Parathyroid adenoma (tissue), 2 donors: ENCODE data around the gene AP4M1.

Experiments used
- H2AFZ ChIP-seq: fragments of 300-600 bp; sonication (generic); one replicate; pipeline ENCODE4 v1.7.0; 2017; ENCODE audit warnings: antibody characterized with exemption, mild to moderate bottlenecking
- H3K27ac ChIP-seq: fragments of 300-600 bp; sonication (generic); one replicate; pipeline ENCODE4 v1.7.0; 2017
- H3K27me3 ChIP-seq: fragments of 300-600 bp; sonication (generic); one replicate; pipeline ENCODE4 v1.7.0; 2017; ENCODE audit warnings: low read length; ENCODE audit not compliant: control insufficient read depth, insufficient read depth
- H3K36me3 ChIP-seq: fragments of 300-600 bp; sonication (generic); one replicate; pipeline ENCODE4 v1.7.0; 2017; ENCODE audit warnings: low read length; ENCODE audit not compliant: control insufficient read depth, insufficient read depth
- H3K4me1 ChIP-seq: fragments of 300-600 bp; sonication (generic); one replicate; pipeline ENCODE4 v1.7.0; 2017; ENCODE audit warnings: control low read depth
- H3K4me2 ChIP-seq: fragments of 300-600 bp; sonication (generic); one replicate; pipeline ENCODE4 v1.7.0; 2017; ENCODE audit warnings: low read length
- H3K4me3 ChIP-seq: fragments of 300-600 bp; sonication (generic); one replicate; pipeline ENCODE4 v1.7.0; 2017; ENCODE audit warnings: low read depth, low read length
- H3K79me2 ChIP-seq: fragments of 300-600 bp; sonication (generic); one replicate; pipeline ENCODE4 v1.7.0; 2017; ENCODE audit warnings: control low read depth
- H3K9ac ChIP-seq: fragments of 300-600 bp; sonication (generic); one replicate; pipeline ENCODE4 v1.7.0; 2017; ENCODE audit warnings: mild to moderate bottlenecking
- H3K9me3 ChIP-seq: fragments of 300-600 bp; sonication (generic); one replicate; pipeline ENCODE4 v1.7.0; 2017; ENCODE audit warnings: low read length; ENCODE audit not compliant: control insufficient read depth
- TF ChIP-seq, protein P1 (sequence below): fragments of 300-600 bp; sonication (generic); IDR thresholded peaks from one replicate; pipeline ENCODE4 v1.7.0; 2017; ENCODE audit warnings: antibody characterized with exemption, mild to moderate bottlenecking
- donor health status: primary hyperparathyroidism.

The AP4M1 gene

DNA sequence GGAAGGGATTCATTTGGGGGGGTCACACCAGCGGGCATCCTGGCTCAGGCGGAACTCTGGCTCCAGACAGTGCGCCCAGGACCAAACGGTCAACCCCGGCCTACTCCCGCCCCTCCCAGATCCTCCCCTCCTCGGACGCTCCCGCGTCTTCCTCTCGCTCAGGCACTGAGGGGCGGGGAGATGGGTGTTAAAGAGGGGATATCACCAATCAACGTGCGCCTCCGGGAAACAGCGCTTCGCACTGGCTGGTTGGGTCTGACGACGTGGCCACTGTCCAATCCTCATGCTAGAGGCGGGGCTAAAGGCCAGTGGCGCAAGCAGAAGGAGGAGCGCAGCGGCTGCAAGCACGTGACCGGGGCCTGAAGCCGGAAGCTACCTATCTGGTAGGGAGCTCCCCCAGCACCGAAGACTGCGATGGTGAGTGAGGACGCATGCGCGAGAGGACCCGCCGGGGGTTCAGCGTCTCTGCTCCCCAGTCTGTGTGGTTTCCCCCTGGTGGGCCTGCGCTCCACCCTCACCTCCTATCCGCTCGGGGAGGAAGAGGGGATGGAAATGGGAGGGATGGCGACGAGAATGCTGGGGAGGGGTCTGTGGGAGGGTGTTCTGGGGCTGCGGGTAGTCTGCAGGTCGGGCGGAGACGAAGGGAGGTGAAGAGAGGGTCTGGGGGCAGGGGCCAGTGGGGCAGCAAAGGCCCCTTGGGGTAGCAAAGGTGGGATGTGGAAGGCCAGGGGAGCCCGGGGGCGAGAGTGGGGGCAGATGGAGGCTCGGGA lies 47.3 kb downstream of the AP4M1 start, which contains the start of gene LAMTOR4:
Gene LAMTOR4 (plus strand): TSS at position 360 of the 770 bp plus-strand sequence. CDS start 55 bp downstream, at position 415.
- H3K4me1 ChIP-seq, result peaks cover 2% of the 10 kb centered on the region
- H3K36me3 ChIP-seq, result no peaks in the 10 kb centered on the region
- H2AFZ ChIP-seq, result peak within 1 kb of the TSS; percentile 78
- no peaks in the 10 kb centered on the region for H3K27me3 ChIP-seq
- H3K27ac ChIP-seq, result peak within 1 kb of the TSS; percentile 83
- H3K4me3 ChIP-seq, result peak within 1 kb of the TSS; percentile 97
- peak within 1 kb of the TSS; percentile 75 for H3K9ac ChIP-seq
- peaks cover 6% of the 10 kb centered on the region for H3K79me2 ChIP-seq
- TF ChIP-seq, protein P1, sequence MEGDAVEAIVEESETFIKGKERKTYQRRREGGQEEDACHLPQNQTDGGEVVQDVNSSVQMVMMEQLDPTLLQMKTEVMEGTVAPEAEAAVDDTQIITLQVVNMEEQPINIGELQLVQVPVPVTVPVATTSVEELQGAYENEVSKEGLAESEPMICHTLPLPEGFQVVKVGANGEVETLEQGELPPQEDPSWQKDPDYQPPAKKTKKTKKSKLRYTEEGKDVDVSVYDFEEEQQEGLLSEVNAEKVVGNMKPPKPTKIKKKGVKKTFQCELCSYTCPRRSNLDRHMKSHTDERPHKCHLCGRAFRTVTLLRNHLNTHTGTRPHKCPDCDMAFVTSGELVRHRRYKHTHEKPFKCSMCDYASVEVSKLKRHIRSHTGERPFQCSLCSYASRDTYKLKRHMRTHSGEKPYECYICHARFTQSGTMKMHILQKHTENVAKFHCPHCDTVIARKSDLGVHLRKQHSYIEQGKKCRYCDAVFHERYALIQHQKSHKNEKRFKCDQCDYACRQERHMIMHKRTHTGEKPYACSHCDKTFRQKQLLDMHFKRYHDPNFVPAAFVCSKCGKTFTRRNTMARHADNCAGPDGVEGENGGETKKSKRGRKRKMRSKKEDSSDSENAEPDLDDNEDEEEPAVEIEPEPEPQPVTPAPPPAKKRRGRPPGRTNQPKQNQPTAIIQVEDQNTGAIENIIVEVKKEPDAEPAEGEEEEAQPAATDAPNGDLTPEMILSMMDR, result no peak
- H3K9me3 ChIP-seq, result no peaks in the 10 kb centered on the region
- H3K4me2 ChIP-seq, result peak within 1 kb of the TSS; percentile 97

DNA sequence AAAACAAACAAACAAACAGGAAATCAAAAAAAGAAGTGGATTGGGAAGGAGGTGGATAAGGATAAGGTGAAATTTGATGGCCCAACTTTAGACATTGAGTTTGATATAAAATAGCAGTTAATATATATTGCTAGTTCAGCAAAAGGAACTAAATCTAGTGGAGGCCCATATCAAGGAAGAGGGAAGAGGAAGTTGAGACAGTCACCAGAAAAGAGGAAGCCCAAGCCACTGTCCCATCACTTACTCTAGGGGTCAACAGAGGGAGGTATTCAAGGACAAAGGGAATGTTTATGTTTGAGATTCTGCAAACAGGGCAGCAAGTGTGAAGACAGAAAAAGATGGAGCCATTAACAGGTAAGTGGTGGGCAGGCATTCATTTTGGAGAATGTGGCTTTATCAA lies 51.0 kb downstream of the AP4M1 start:
- peaks cover 7% of the 10 kb centered on the region for H3K4me1 ChIP-seq
- H3K36me3 ChIP-seq, result no peaks in the 10 kb centered on the region
- no peak overlapping the region for H2AFZ ChIP-seq
- peaks cover 6% of the 10 kb centered on the region for H3K79me2 ChIP-seq
- no peak overlapping the region for H3K4me3 ChIP-seq
- no peak overlapping the region for H3K9ac ChIP-seq
- no peaks in the 10 kb centered on the region for H3K27me3 ChIP-seq
- no peak overlapping the region for H3K27ac ChIP-seq
- TF ChIP-seq, protein P1, result no peak
- no peaks in the 10 kb centered on the region for H3K9me3 ChIP-seq
- H3K4me2 ChIP-seq, result no peak overlapping the region

- Histone ChIP-seq H2AFZ (no peak overlapping the region), H3K9ac (no peak overlapping the region), H3K27ac (no peak overlapping the region), H3K4me3 (no peak overlapping the region), H3K4me1 (peaks cover 8% of the 10 kb centered on the region), H3K27me3 (no peaks in the 10 kb centered on the region), H3K4me2 (no peak overlapping the region), H3K9me3 (no peaks in the 10 kb centered on the region), H3K36me3 (no peaks in the 10 kb centered on the region), H3K79me2 (peaks cover 6% of the 10 kb centered on the region)
- TF ChIP-seq, protein P1, result no peak
Observed at GRCh38 chr7:100152937-100153666, 51.7 kb downstream of the AP4M1 start.

DNA sequence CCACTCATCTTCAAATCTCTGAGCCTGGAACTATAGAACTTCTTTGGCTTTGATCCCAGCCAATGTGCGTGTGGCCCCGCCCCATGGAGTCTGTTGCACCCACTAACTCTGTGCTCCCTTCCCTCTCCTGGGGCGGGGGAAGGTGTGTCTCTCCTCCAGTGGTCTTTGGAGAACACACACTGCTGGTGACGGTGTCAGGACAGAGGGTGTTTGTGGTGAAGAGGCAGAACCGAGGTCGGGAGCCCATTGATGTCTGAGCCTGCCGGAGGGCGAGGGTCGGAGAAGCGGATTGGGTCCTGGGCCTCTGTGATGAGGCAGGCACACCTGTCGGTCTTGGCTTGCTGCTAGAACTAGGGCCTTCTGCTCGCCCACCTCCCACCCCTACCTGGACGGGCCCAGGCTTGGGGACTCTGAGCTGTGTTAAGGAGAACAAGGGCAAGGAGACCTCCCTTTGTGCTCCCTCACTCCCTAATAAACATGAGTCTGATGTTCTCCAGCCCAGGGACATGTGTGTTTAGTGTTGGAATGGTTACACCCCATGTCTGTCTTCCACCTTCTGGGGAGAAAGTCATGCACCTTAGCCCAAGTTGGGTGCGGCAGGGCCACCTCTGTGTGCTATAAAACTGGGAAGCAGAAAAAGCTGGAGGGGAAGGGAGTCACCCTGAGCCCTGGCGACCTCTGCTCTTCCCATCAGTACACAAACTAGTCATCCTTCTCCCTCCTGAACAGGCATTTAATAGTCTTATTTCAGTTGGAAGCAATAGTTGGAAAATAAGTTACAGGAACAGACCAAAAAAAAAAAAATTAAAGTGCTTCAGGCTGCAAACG lies 52.5 kb downstream of the AP4M1 start:
- Histone ChIP-seq H3K27ac (no peak overlapping the region), H3K9ac (no peak overlapping the region), H3K9me3 (no peaks in the 10 kb centered on the region)

More for the DNA sequence above, 52.5 kb downstream of the AP4M1 start:
- TF ChIP-seq, protein P1, result no peak
- H2AFZ ChIP-seq, result no peak overlapping the region
- H3K36me3 ChIP-seq, result no peaks in the 10 kb centered on the region
- H3K27me3 ChIP-seq, result no peaks in the 10 kb centered on the region
- no peak overlapping the region for H3K4me3 ChIP-seq
- H3K4me1 ChIP-seq, result peaks cover 7% of the 10 kb centered on the region
- no peak overlapping the region for H3K4me2 ChIP-seq
- H3K79me2 ChIP-seq, result peaks cover 5% of the 10 kb centered on the region
